COR-L47 (cell line): ENCODE data around the gene LIX1L.
"Not testable (repeated sequence)": the region's sequence is repeated elsewhere in the genome, so short reads cannot be mapped to it uniquely, and the experiment has no call there.

Experiments
- DNase-seq: peaks from one replicate; lab custom pipeline; 2025; lab: John Stamatoyannopoulos, UW

Gene LIX1L

DNA sequence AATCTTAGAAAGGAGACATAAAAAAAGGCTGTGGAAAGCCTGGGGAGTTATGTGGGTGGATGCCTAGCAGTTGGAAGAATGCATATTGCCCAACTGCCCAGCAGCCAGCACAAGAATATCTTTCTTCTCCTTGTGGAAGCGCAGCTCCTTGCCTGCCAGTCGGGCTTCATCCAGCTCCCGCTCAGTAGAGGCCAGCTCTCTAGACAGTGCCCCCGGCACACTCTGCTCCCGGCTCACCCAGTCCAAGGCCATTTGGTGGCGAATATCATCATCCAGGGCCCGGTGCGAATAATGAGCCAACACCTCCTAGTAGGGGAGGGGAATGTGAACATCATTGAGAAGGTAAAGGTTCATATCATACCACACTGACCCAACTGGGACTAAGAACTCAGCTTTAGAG is 21.6 kb downstream of the LIX1L start:
- DNase-seq, result no peak

- DNase-seq, result no peak
Observed at GRCh38 chr1:145935708-145936107, 22.1 kb downstream of the LIX1L start.

- DNase-seq, result not testable (repeated sequence)
Observed at GRCh38 chr1:145932522-145933009, 25.3 kb downstream of the LIX1L start.

DNA sequence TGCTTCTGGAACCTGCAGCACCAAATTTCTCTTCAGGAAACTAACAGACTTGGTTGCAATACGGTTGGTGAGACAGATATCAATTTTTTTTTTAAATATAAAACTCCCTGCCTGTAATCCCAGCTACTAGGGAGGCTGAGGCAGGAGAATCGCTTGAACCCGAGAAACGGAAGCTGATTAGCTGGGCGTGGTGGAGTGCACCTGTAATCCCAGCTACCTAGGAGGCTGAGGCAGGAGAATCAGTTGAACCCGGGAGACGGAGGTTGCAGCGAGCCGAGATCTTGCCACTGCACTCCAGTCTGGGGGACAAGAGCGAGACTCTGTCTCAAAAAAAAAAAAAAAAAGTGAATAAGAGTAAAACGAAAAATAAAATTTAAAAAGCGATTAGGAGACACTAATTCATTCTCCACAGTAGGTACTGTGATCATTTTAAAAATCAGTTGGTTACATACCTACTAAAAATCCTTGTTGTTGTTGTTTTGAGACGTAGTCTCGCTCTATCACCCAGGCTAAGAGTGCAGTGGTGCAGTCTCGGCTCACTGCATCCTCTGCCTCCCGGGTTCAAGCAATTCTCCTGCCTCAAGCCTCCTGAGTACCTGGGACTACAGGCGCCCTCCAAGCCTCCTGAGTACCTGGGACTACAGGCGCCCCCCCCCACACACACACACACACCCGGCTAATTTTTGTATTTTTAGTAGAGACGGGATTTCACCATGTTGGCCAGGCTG is 29.7 kb downstream of the LIX1L start:
- no peak for DNase-seq

- peak; percentile 98 for DNase-seq
Observed at GRCh38 chr1:145927063-145927886, 30.5 kb downstream of the LIX1L start, which contains the start of gene RBM8A. Gene RBM8A, minus strand, starts transcription at chr1:145927484. Its CDS starts 58 bp downstream, at chr1:145927426.

GRCh38 chr1:145926686-145927062 is 31.1 kb downstream of the LIX1L start:
- DNase-seq, result no peak

DNA sequence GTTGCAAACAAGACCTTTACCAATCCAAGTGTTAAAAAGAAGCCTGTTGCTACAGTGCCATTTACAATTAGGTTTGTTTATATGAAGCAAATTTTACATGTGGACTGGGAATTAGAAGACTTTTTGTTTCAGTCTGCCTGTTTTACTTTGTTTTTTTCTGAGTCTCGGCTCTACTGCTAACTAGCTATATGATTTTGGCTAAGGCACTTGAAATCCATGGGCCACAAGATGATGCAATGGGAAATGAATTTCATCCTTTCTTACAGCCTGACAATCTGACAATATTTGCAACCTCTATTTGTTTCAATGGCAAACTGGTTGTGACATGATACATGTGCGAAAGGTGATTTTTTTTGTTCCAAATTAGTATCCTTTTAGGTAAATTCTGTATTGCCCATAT is 35.6 kb downstream of the LIX1L start:
- DNase-seq, result no peak

DNA sequence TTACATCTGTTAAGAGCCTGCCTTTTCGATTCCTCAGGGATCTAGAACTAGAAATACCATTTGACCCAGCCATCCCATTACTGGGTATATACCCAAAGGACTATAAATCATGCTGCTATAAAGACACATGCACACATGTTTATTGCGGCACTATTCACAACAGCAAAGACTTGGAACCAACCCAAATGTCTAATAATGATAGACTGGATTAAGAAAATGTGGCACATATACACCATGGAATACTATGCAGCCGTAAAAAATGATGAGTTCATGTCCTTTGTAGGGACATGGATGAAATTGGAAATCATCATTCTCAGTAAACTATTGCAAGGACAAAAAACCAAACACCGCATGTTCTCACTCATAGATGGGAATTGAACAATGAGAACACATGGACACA is 37.5 kb downstream of the LIX1L start:
- DNase-seq, result not testable (repeated sequence)

GRCh38 chr1:145918992-145919939 is 38.6 kb downstream of the LIX1L start:
- DNase-seq, result peak; percentile 33

DNA sequence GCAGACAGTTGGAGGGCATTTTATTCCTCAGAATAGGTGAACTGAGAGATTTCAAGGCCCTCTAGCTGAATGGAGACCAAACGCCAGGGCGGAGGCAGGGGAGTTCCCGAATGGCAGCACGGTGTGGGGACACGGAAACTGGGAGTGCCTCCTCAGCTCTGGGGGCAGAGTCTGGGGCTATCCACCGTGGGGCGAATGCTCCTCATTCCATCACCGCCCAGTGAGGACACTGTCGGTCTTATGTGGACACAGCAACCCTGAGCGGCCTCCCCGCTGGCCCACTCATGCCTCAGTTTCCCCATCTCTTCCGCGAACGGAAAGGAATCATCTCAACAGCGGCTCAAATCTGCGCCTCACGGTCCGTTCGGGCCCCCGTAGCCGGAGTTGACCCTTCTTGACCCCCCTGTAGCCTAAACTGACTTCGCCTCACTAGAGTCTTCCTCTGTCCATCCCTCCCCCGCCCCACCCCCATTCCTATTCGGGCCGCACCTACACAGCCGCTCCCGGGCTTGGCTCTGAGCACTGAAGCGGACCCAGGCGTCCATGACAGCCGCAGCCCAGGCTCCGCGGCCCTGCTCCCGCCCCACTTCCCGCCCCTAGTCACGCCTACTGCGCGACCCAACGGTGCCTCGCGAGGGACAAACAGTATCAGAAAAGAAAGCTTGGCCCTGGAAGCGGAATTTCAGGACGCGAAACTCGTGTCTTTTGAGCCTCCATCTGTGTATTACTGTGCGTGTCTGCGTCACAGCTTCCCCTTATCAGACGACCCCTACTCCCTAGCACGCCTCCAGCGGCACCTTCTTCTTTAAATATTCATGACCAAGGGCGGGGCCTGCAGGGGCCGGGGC is 39.4 kb downstream of the LIX1L start, which contains the start of gene PEX11B:
TSS of gene PEX11B (minus strand) at position 574 of the 848 bp plus-strand sequence. CDS start at position 545, 29 bp downstream.
- DNase-seq, result peak; percentile 73

DNA sequence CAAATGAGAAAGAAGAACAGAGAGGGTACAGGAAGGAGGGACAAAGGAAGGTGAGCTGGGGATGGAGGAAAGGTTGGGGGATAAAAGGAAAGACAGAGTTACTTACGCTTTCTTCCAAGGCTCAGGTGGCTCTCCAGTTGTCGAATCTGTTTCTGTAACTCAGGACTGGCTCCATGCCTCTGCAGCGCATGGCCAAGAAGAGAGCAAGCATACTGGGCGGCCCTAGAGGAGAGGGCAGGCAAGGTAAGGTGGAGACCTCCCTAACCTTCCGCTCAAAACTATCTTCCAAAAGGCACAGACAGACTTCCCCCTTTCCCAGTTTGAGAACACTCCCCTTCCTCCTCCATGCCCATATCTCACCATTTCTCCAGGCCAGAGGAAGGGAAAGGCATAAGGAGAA is 40.2 kb downstream of the LIX1L start:
- no peak for DNase-seq

DNA sequence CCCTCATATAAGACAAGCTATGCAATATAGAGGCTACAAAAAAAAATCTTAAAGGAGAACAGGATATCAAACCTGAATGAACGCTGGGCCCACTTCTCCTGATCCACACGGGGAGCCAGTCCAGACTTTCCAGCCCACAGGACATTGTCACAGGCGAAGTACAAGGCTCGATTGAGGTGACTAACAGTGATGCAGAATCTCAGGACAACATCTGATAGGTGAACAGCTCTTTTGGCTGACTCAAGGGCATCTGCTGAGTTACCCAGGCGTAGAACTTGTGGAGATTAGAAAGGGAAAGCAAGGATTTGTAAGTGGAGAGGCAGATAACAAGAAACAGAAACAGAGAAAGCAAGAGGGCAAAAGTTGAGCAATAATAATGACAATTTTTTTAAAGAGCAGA is 41.1 kb downstream of the LIX1L start:
- no peak for DNase-seq

- no peak for DNase-seq
Observed at GRCh38 chr1:145912128-145912641, 45.6 kb downstream of the LIX1L start.

GRCh38 chr1:145908653-145909052 is 49.2 kb downstream of the LIX1L start:
- no peak for DNase-seq

GRCh38 chr1:145906954-145907753 is 50.7 kb downstream of the LIX1L start:
- no peak for DNase-seq

DNA sequence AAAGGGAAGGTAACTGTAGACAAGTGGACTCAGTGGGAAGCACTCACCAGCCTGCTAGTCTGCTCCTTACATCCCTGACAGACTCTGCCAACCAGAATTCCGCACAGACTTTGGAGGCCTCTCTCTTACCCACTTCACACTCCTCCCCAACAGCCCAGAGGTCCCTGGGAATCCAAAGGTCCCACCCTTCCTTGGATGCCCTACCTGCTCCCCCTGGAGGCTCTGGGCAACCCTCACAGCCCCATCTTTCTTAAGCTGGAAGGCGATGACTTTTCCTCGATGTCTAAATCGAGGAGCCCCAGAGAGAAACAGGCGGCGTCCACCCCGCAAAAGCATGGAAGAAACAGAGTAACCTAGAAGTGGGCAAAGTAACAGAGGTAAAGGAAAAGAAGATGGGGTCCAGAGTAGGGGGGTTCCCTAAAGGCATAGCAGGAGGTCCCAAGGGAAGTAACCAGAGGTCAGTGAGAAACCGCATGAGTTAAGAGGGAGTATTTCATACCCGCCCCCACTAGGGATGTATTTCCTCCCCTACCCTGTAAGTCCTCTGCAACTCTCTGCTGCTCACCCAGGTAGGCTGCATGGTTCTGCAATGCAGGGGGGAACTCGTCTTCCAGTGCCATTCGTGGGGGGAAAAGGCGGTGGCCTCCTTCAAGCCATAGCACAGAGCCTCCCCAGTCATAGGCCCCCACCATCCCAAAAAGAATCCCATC is 56.4 kb downstream of the LIX1L start:
- no peak for DNase-seq

- DNase-seq, result no peak
Observed at GRCh38 chr1:145898756-145899155, 59.1 kb downstream of the LIX1L start.

DNA sequence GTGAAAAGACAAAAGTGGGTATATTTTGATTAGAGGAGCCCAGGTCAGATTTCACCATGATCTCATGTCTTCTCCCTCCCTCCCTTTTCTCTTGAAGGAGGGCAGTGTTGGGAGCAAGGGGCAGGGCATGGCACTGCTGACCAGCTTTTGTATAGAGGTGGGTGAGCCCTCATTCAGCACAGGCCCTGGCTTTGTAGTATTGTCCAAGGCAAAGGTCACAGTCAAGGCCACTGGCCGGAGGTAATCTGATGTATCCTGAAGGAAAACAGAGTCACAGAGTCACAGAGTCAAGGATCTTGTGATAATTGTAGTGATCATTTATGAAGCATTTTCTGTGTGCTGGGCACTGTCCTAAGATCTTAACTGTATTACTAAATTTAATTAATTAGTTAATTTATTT is 59.8 kb downstream of the LIX1L start:
- DNase-seq, result no peak

GRCh38 chr1:145895471-145895870 is 62.3 kb downstream of the LIX1L start:
- DNase-seq, result no peak
